NT2/D1 (cell line): ENCODE data around the gene UBE2E3.

ENCODE experiments used
- YY1 ChIP-seq: IDR thresholded peaks from 2 replicates; pipeline ENCODE4 v1.6.1; 2011; ENCODE audit not compliant: insufficient read length, insufficient read depth
- ZNF274 ChIP-seq: IDR thresholded peaks from 2 replicates; pipeline ENCODE4 v1.6.1; 2011; ENCODE audit warnings: mild to moderate bottlenecking, low read depth, low read length

DNA sequence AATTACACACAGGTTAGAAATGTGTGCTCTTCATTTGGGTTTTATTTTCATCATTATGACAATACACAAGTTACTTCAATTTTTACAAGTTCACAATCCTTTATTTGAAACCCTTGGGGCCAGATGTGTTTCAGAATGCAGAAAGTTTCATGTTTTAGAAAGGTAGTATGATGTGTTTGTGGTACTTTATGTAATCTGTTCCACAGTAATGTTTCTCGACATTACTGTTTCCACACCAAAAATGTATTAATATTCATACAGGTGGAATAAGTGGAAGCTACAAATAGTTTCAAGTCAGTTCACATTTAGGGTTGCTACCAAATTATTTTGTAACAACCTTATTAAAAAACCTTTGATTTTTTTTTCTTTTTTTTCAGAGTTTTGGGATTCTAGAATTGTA, 10.4 kb downstream of the UBE2E3 start:
- TF ChIP-seq ZNF274 (no peak), YY1 (no peak)
